K562 (cell line): ENCODE data around the gene SHFL.

ENCODE experiments used
- CEBPB ChIP-seq: fragments of 450-650 bp; IDR thresholded peaks from 2 replicates; pipeline ENCODE4 v1.6.1; 2016; ENCODE audit warnings: missing genetic modification characterization, missing compliant biosample characterization
- EGR1 ChIP-seq: fragments of 450-650 bp; conservative IDR thresholded peaks from 2 replicates; pipeline ENCODE4 v1.6.1; 2017; ENCODE audit warnings: mild to moderate bottlenecking
- JUN ChIP-seq, 2 experiments: sonication (generic) in 1 of 2; formaldehyde crosslinking in 1 of 2; IDR thresholded peaks; 2 replicates each; pipeline versions ENCODE4 v1.6.1 to v1.8.0; 2012 to 2022; ENCODE audit warnings: borderline replicate concordance in 2 of 2, mild to moderate bottlenecking in 2 of 2, improper control_type of control experiment in 1 of 2, low read depth in 1 of 2, low read length in 1 of 2, missing genetic modification reagents in 1 of 2
- NFATC3 ChIP-seq: fragments of 450-650 bp; IDR thresholded peaks from 2 replicates; pipeline ENCODE4 v1.6.1; 2017; ENCODE audit warnings: mild to moderate bottlenecking
- TF ChIP-seq, protein P1 (sequence below), 3 experiments: IDR thresholded peaks in 2 of 3; conservative IDR thresholded peaks in 1 of 3; 2 replicates each; pipeline ENCODE4 v1.5.1; 2011 to 2012; ENCODE audit warnings: low read length in 3 of 3, mild to moderate bottlenecking in 3 of 3, control low read depth in 2 of 3, improper control_type of control experiment in 1 of 3, inconsistent platforms in 1 of 3, low read depth in 1 of 3, mixed read lengths in 1 of 3, moderate library complexity in 1 of 3; ENCODE audit not compliant: insufficient read depth in 2 of 3
- TF ChIP-seq, protein P2 (sequence below): sonication (generic); formaldehyde crosslinking; IDR thresholded peaks from 2 replicates; pipeline ENCODE4 v1.8.1; 2023; ENCODE audit warnings: mild to moderate bottlenecking, missing genetic modification reagents
- TF ChIP-seq, protein P3 (sequence below), 2 experiments: IDR thresholded peaks; 2 replicates each; pipeline ENCODE4 v1.6.1; 2011; ENCODE audit warnings: borderline replicate concordance in 1 of 2, control low read depth in 1 of 2, low read depth in 1 of 2, low read length in 1 of 2, mild to moderate bottlenecking in 1 of 2, mixed read lengths in 1 of 2, moderate library complexity in 1 of 2; ENCODE audit not compliant: insufficient read depth in 1 of 2, insufficient read length in 1 of 2, poor library complexity in 1 of 2, severe bottlenecking in 1 of 2; ENCODE audit errors: extremely low read depth in 1 of 2

DNA sequence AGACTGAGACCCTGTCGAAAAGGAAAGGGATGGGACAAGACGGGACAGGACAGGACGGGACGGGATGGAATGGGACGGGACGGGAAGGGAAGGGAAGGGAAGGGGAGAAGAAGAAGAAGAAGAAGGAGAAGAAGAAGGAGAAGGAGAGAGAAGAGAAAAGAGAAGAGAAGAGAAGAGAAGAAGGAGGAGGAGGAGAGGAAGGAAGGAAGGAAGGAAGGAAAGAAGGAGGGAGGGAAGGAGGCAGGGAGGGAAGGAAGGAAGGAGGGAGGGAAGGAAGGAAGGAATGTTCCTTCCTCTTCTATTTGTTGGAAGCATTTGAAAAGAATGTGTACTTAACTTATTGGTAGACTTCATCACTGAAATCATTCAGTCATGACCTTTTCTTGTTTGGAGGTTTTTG, 9.6 kb upstream of the SHFL start:
- TF ChIP-seq EGR1 (no peak), JUN (IDR thresholded peaks at IDR 0.05; ENCODE audit: borderline replicate concordance, low read depth, low read length) (no peak), JUN (CRISPR knock-in tag; IDR thresholded peaks at IDR 0.05; ENCODE audit: borderline replicate concordance) (no peak), NFATC3 (no peak), CEBPB (tag) (no peak)
- TF ChIP-seq, protein P1, sequence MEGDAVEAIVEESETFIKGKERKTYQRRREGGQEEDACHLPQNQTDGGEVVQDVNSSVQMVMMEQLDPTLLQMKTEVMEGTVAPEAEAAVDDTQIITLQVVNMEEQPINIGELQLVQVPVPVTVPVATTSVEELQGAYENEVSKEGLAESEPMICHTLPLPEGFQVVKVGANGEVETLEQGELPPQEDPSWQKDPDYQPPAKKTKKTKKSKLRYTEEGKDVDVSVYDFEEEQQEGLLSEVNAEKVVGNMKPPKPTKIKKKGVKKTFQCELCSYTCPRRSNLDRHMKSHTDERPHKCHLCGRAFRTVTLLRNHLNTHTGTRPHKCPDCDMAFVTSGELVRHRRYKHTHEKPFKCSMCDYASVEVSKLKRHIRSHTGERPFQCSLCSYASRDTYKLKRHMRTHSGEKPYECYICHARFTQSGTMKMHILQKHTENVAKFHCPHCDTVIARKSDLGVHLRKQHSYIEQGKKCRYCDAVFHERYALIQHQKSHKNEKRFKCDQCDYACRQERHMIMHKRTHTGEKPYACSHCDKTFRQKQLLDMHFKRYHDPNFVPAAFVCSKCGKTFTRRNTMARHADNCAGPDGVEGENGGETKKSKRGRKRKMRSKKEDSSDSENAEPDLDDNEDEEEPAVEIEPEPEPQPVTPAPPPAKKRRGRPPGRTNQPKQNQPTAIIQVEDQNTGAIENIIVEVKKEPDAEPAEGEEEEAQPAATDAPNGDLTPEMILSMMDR (IDR thresholded peaks at IDR 0.05 in 2 of 3, conservative IDR thresholded peaks at IDR 0.05 in 1 of 3; ENCODE audit: insufficient read depth in 2 of 3, low read depth in 1 of 3, low read length in 3 of 3) = no peak
- TF ChIP-seq, protein P2, sequence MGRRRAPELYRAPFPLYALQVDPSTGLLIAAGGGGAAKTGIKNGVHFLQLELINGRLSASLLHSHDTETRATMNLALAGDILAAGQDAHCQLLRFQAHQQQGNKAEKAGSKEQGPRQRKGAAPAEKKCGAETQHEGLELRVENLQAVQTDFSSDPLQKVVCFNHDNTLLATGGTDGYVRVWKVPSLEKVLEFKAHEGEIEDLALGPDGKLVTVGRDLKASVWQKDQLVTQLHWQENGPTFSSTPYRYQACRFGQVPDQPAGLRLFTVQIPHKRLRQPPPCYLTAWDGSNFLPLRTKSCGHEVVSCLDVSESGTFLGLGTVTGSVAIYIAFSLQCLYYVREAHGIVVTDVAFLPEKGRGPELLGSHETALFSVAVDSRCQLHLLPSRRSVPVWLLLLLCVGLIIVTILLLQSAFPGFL (CRISPR knock-in tag) = no peak
- TF ChIP-seq, protein P3, sequence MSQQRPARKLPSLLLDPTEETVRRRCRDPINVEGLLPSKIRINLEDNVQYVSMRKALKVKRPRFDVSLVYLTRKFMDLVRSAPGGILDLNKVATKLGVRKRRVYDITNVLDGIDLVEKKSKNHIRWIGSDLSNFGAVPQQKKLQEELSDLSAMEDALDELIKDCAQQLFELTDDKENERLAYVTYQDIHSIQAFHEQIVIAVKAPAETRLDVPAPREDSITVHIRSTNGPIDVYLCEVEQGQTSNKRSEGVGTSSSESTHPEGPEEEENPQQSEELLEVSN (IDR thresholded peaks at IDR 0.05; ENCODE audit: borderline replicate concordance in 1 of 2, extremely low read depth in 1 of 2, insufficient read depth in 1 of 2, insufficient read length in 1 of 2, low read depth in 1 of 2, low read length in 1 of 2, poor library complexity in 1 of 2, severe bottlenecking in 1 of 2) = no peak
